Liver (tissue), 9 donors: ENCODE measurements around the gene EARS2. TPM values are rescaled to one million over a fixed set of nuclear protein-coding genes. Genes with fewer than 3 reads are reported as not detected.

Experiments used
- DNase-seq: peaks from one replicate; pipeline ENCODE4 v3.0.0-alpha.2; 2017; ENCODE audit warnings: low spot score
- H3K27ac ChIP-seq, 2 donors: one replicate each; pipeline ENCODE4 v1.7.0; 2013; ENCODE audit warnings: inconsistent platforms in 2 of 2, low read length in 2 of 2, control low read depth in 1 of 2, low read depth in 1 of 2, mild to moderate bottlenecking in 1 of 2
- H3K27me3 ChIP-seq, 4 donors: one replicate each; pipeline versions ENCODE4 v1.6.1 to v1.7.0; 2013; ENCODE audit warnings: low read length in 3 of 4, inconsistent platforms in 1 of 4, mild to moderate bottlenecking in 1 of 4, moderate library complexity in 1 of 4; ENCODE audit not compliant: control insufficient read depth in 4 of 4, insufficient read depth in 4 of 4
- H3K36me3 ChIP-seq, 4 donors: one replicate each; pipeline versions ENCODE4 v1.6.1 to v1.7.0; 2013; ENCODE audit warnings: low read length in 3 of 4, mild to moderate bottlenecking in 3 of 4, low read depth in 1 of 4, moderate library complexity in 1 of 4; ENCODE audit not compliant: control insufficient read depth in 4 of 4, insufficient read depth in 3 of 4
- H3K4me1 ChIP-seq, 4 donors: one replicate each; pipeline versions ENCODE4 v1.6.1 to v1.7.0; 2013; ENCODE audit warnings: low read length in 3 of 4, mild to moderate bottlenecking in 3 of 4, moderate library complexity in 1 of 4; ENCODE audit not compliant: control insufficient read depth in 4 of 4, insufficient read depth in 4 of 4
- H3K4me3 ChIP-seq, 3 donors: one replicate each; pipeline versions ENCODE4 v1.6.1 to v1.7.0; 2013; ENCODE audit warnings: low read length in 3 of 3, control low read depth in 1 of 3, low read depth in 1 of 3, mild to moderate bottlenecking in 1 of 3
- H3K9ac ChIP-seq, 2 donors: one replicate each; pipeline ENCODE4 v1.7.0; 2013; ENCODE audit warnings: low read length in 2 of 2, mild to moderate bottlenecking in 2 of 2, moderate library complexity in 2 of 2, control low read depth in 1 of 2, low read depth in 1 of 2
- H3K9me3 ChIP-seq, 4 donors: one replicate each; pipeline versions ENCODE4 v1.6.1 to v1.7.0; 2013; ENCODE audit warnings: low read length in 3 of 4; ENCODE audit not compliant: control insufficient read depth in 4 of 4
- ATF3 ChIP-seq: IDR thresholded peaks from 2 replicates; pipeline ENCODE4 v1.6.1; 2016; ENCODE audit warnings: antibody characterized with exemption
- EGR1 ChIP-seq, 2 donors: IDR thresholded peaks; 2 replicates each; pipeline ENCODE4 v1.6.1; 2016 to 2018; ENCODE audit warnings: antibody characterized with exemption in 2 of 2, low read depth in 2 of 2
- FOXA2 ChIP-seq: IDR thresholded peaks from 2 replicates; pipeline ENCODE4 v1.6.1; 2016; ENCODE audit warnings: antibody characterized with exemption
- GABPA ChIP-seq, 2 donors: IDR thresholded peaks in 1 of 2; conservative IDR thresholded peaks in 1 of 2; 2 replicates each; pipeline ENCODE4 v1.6.1; 2016; ENCODE audit warnings: antibody characterized with exemption in 2 of 2, mild to moderate bottlenecking in 1 of 2, moderate library complexity in 1 of 2
- HNF4A ChIP-seq, 2 donors: conservative IDR thresholded peaks; 2 replicates each; pipeline ENCODE4 v1.6.1; 2016; ENCODE audit warnings: antibody characterized with exemption in 2 of 2, mild to moderate bottlenecking in 2 of 2
- HNF4G ChIP-seq: IDR thresholded peaks from 2 replicates; pipeline ENCODE4 v1.6.1; 2016; ENCODE audit warnings: antibody characterized with exemption
- JUND ChIP-seq, 2 donors: IDR thresholded peaks; 2 replicates each; pipeline ENCODE4 v1.6.1; 2016; ENCODE audit warnings: antibody characterized with exemption in 2 of 2
- NR2F2 ChIP-seq: IDR thresholded peaks from 2 replicates; pipeline ENCODE4 v1.6.1; 2016; ENCODE audit warnings: antibody characterized with exemption
- RAD21 ChIP-seq, 2 donors: IDR thresholded peaks; 2 replicates each; pipeline ENCODE4 v1.6.1; 2016; ENCODE audit warnings: antibody characterized with exemption in 2 of 2, mild to moderate bottlenecking in 2 of 2
- RXRA ChIP-seq, 2 donors: IDR thresholded peaks; 2 replicates each; pipeline ENCODE4 v1.6.1; 2017 to 2018; ENCODE audit warnings: antibody characterized with exemption in 2 of 2, mild to moderate bottlenecking in 1 of 2
- SP1 ChIP-seq: IDR thresholded peaks from 2 replicates; pipeline ENCODE4 v1.6.1; 2018; ENCODE audit warnings: antibody characterized with exemption, mild to moderate bottlenecking
- TAF1 ChIP-seq: conservative IDR thresholded peaks from 2 replicates; pipeline ENCODE4 v1.6.1; 2016; ENCODE audit warnings: antibody characterized with exemption, mild to moderate bottlenecking
- YY1 ChIP-seq: IDR thresholded peaks from 2 replicates; pipeline ENCODE4 v1.6.1; 2016; ENCODE audit warnings: antibody characterized with exemption, mild to moderate bottlenecking
- WGBS: extraction: QIAGEN DNeasy Blood & Tissue Kit; methylation state at CpG from one replicate; pipeline ENCODE4 v1.1.7; 2013; 5-methylcytosine and 5-hydroxymethylcytosine counted together
- polyA plus RNA-seq, 2 donors: library from polyadenylated mRNA; stranded (reverse) in 1 of 2; unstranded in 1 of 2; fragments of 200-250 nt in 1 of 2; fragments of >200 nt in 1 of 2; fragmentation: Nextera tagmentation in 1 of 2; extraction: Ambion mirVana in 1 of 2; gene quantifications; one replicate each; pipeline versions ENCODE4 v1.2.1 to v1.2.3, GENCODE V29; 2013 to 2015
- total RNA-seq, 2 donors: library from RNA; depleted of rRNA; stranded (reverse); fragments of >200 nt; gene quantifications; one replicate each; pipeline ENCODE4 v1.2.3, GENCODE V29; 2014
- TF ChIP-seq, protein P1 (sequence below): fragments of 150-350 bp; IDR thresholded peaks from 2 replicates; pipeline ENCODE4 v1.5.1; 2017; ENCODE audit warnings: improper control_type of control experiment, low read depth, low read length; ENCODE audit not compliant: missing input control
- donor health status: healthy.
- donor health status: healthy.
- donor health status: healthy.
- donor health status: healthy.
- donor health status: healthy.

The EARS2 gene
- total and polyA plus RNA-seq, 4 donors: 11.6 to 31.0 (median 19.6) TPM

DNA sequence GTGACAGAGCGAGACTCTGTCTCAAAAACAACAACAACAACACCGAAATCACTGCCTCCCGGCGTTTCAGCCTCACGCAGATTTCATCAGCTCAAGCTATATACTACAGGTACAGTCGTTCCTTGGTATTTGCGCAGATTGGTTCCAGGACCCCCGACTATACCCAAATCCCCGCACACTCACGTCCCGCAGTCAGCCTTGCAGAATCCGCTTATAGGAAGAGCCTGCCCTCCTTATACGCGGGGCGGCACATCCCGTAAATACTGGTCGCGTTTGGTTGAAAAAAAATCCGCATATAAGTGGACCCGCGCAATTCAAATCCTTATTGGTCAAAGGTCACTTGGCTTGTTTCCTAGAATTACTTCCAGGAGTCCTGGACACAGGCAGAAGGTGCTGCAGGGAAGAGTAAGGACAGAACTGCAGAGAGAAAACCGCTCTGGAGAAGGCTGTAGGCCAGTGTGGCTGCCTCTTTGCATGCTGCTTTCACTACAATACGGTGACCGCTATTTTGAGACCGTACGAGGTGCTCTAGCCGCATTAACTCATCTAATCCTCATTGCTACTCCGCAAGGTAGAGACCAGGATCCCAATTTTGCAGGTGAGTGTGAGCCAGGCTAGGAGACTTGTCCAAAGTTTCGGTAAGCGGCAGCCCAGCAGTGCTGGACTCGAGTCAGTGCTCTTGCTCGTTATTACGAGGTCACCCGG, 38.2 kb upstream of the EARS2 start:
- peak overlapping the region; percentile 72 to 100 (median 100) for H3K4me3 ChIP-seq
- no peaks in the 10 kb centered on the region for H3K27me3 ChIP-seq
- 16% methylated on average over 34 of the region's 34 CpGs for WGBS
- no peak for DNase-seq
- H3K4me1 ChIP-seq: peaks cover 3 to 17% (median 13%) of the 10 kb centered on the region in 4 donors
- H3K9ac ChIP-seq: peak overlapping the region; percentile 82 to 93
- peaks cover 1 to 31% (median 20%) of the 10 kb centered on the region in 4 donors for H3K36me3 ChIP-seq
- peak overlapping the region; percentile 74 to 80 for H3K27ac ChIP-seq
- H3K9me3 ChIP-seq: no peaks in the 10 kb centered on the region
- TF ChIP-seq HNF4A (conservative IDR thresholded peaks at IDR 0.05): peak; percentile 34 to 41
- TF ChIP-seq, protein P1, sequence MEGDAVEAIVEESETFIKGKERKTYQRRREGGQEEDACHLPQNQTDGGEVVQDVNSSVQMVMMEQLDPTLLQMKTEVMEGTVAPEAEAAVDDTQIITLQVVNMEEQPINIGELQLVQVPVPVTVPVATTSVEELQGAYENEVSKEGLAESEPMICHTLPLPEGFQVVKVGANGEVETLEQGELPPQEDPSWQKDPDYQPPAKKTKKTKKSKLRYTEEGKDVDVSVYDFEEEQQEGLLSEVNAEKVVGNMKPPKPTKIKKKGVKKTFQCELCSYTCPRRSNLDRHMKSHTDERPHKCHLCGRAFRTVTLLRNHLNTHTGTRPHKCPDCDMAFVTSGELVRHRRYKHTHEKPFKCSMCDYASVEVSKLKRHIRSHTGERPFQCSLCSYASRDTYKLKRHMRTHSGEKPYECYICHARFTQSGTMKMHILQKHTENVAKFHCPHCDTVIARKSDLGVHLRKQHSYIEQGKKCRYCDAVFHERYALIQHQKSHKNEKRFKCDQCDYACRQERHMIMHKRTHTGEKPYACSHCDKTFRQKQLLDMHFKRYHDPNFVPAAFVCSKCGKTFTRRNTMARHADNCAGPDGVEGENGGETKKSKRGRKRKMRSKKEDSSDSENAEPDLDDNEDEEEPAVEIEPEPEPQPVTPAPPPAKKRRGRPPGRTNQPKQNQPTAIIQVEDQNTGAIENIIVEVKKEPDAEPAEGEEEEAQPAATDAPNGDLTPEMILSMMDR: no peak

DNA sequence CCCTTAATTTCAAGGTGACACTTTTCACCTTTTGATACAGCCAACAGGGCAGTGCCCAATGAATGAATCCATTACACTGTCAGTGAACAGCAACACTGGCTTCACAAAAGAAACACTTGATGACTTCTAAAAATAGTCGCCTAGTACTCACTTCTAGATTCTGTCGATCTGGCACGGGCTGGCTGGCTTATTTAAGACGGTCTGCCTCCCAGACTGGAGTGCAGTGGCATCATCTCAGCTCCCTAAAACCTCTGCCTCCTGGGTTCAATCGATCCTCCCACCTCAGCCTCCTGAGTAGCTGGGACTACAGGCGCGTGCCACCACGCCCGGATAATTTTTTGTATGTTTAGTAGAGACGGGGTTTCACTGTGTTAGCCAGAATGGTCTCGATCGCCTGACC, 37.0 kb upstream of the EARS2 start:
- no peak overlapping the region for H3K9ac ChIP-seq
- peaks cover 3 to 17% (median 13%) of the 10 kb centered on the region in 4 donors for H3K4me1 ChIP-seq
- peaks cover 1 to 37% (median 28%) of the 10 kb centered on the region in 4 donors for H3K36me3 ChIP-seq
- no peak overlapping the region for H3K4me3 ChIP-seq
- H3K9me3 ChIP-seq: no peaks in the 10 kb centered on the region
- H3K27ac ChIP-seq: no peak overlapping the region
- no peaks in the 10 kb centered on the region for H3K27me3 ChIP-seq
- 98% methylated on average over 12 of the region's 12 CpGs for WGBS
- no peak for TF ChIP-seq TAF1
- TF ChIP-seq SP1: no peak
- TF ChIP-seq HNF4G: no peak
- TF ChIP-seq HNF4A (conservative IDR thresholded peaks at IDR 0.05): no peak
- no peak for TF ChIP-seq NR2F2
- no peak for TF ChIP-seq GABPA (IDR thresholded peaks at IDR 0.05 in 1 of 2, conservative IDR thresholded peaks at IDR 0.05 in 1 of 2)
- TF ChIP-seq RAD21 (IDR thresholded peaks at IDR 0.05): no peak
- TF ChIP-seq JUND (IDR thresholded peaks at IDR 0.05): no peak
- no peak for DNase-seq

DNA sequence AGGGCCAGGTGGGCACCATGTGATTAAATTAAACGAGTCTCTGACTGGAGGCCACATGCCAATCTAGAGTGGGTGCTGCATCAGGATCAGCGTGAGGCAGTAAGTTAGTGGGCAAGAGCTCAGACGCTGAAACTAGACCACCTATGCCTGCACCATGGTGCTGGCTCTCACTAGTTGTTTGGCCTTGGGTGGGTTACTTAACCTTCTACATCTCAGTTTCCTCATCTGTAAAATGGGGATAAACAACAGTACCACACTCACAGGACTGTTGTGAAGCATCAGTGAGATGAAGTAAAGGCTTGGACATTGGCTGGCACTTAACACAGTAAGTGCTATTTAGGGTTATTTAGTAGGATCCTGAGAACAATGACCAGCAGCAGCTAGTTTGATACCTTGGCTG, 33.0 kb upstream of the EARS2 start:
- no peaks in the 10 kb centered on the region for H3K9me3 ChIP-seq
- H3K4me1 ChIP-seq: peaks cover 3 to 10% (median 8%) of the 10 kb centered on the region in 4 donors
- H3K27me3 ChIP-seq: no peaks in the 10 kb centered on the region
- H3K4me3 ChIP-seq: no peak overlapping the region
- peaks cover 5 to 63% (median 46%) of the 10 kb centered on the region in 4 donors for H3K36me3 ChIP-seq
- WGBS: 96% methylated on average over 3 of the region's 3 CpGs
- DNase-seq: no peak
- H3K9ac ChIP-seq: no peak overlapping the region
- no peak overlapping the region for H3K27ac ChIP-seq
- TF ChIP-seq EGR1 (IDR thresholded peaks at IDR 0.05; ENCODE audit: low read depth in 2 of 2): no peak
- TF ChIP-seq YY1: no peak
- no peak for TF ChIP-seq TAF1
- no peak for TF ChIP-seq ATF3
- no peak for TF ChIP-seq RXRA (IDR thresholded peaks at IDR 0.05)
- no peak for TF ChIP-seq FOXA2
